Activated CD8-positive, alpha-beta memory T cell treated with anti-CD3 and anti-CD28 coated beads for 1 hour (primary cell): Measurements from ENCODE around the gene EIF2S1.
"Not testable (repeated sequence)": the region's sequence is repeated elsewhere in the genome, so short reads cannot be mapped to it uniquely, and the experiment has no call there.

Source experiments
- DNase-seq, 2 donors: peaks; one replicate each; pipeline ENCODE4 v3.0.0-alpha.2; 2020; ENCODE audit warnings: low read depth in 1 of 2; ENCODE audit errors: extremely low read depth in 1 of 2

EIF2S1 gene

DNA sequence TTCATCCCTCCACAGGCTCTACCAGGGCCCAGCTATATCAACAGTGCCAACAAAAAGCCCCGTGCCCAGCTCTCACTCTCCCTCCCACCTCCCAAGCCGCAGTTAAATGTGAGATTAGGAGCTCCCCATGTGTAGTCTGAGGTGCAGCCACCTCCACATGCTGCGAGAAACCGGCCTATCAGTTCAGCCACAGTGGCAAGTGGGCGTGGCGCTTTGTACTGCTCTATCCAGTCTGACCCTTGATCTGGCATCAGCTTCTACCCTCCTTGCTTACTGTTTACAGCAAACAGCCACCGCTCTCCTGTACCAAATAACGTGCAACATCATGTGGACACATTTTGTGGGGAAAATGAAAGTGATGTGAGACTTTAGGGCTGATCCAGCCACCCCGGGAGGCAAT is 50.2 kb downstream of the EIF2S1 start:
- DNase-seq: no peak

- no peak for DNase-seq
Measured at GRCh38 chr14:67411370-67411769, 51.2 kb downstream of the EIF2S1 start.

DNA sequence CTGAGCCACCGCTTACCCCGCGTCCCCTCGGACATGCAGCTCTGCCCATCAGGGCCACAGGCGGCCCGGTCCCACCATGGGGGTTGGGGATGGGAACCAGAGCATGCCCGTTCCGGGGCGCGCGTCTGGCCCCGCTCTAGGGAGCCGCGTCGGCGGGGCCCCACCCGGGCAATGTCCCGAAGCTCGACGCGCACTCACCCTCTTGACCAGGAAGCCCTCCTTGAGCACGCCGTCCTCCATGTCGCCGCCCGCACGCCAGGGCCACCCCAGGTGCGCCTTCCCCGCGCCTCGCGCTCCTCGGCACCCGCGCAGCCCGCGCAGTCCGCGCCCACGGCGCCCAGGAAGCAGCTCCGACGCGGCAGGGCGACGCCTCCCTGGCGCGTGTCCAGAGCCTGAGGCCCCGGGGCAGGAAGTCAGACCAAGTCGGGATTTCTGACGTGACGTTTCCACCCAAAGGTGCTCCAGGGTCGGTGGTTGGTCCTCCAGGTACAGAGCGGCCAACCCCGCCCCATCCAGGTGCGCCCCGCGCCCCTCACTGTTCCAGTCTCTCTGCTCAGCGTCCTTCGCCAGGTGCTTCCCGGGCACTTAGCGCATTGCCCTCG is 51.8 kb downstream of the EIF2S1 start, which contains the start of gene PLEK2:
TSS of gene PLEK2 (minus strand) at position 346 of the 602 bp plus-strand sequence. CDS start at position 240, 106 bp downstream.
- no peak for DNase-seq

DNA sequence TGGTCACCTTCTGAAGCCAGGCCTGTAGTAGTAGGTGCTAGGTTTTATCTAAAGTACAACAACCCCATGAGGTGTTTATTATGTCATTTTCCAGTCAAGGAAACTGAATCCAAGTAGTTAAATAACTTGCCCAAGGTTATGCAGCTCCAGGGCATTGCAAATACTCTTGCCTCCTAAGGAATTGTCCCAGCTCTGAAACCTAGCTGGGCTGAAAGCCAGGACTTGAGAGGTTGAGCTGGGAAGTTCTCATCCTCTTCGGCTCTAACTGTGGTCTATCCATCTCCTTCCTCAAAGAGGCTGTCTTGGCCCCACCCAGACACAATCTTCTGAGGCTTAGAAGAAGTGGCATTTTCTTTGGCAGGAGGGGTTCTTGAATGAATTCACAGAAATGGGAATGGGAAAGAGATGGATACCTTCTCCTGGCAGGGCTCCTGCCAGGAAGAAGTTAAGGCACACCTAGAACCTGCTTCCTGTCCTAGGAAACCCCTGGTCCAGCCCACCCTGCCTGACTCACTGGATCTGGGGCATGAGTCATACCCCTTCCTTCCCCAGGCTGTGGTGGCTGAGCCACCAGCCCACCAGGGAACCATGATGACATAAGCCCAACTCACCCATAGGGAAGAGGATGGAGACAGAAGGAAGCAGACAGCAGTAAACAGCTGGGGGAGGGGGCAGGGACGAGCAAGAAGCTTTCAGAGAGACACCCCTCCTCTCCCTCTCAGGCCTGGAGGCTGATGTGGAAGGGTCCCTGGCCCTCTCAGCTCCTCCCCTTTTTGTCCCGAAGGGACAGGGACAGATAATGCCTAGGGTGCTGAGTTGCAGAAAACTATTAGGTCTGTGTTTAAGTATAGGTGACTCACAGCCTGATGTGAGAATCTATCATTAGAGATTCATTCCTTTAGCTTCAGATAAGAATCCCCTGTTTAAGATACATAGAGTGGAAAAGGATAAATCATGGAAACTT is 54.0 kb downstream of the EIF2S1 start:
- no peak for DNase-seq

DNA sequence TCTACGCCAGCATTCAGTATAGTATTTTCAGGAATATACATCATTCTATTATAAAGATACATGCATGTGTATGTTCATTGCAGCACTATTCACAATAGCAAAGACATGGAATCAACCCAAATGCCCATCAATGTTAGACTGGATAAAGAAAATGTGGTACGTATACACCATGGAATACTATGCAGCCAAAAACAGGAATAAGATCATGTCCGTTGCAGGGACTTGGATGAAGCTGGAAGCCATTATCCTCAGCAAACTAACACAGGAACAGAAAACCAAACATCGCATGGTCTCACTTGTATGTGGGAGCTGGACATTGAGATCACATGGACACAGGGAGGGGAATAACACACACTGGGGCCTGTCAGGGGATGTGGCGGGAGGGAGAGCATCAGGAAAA is 55.5 kb downstream of the EIF2S1 start:
- not testable (repeated sequence) for DNase-seq

- DNase-seq: no peak
Measured at GRCh38 chr14:67416085-67416484, 56.0 kb downstream of the EIF2S1 start.

- no peak for DNase-seq
Measured at GRCh38 chr14:67416810-67417209, 56.7 kb downstream of the EIF2S1 start.

- DNase-seq: no peak
Measured at GRCh38 chr14:67417633-67418032, 57.5 kb downstream of the EIF2S1 start.

GRCh38 chr14:67418401-67419191 is 58.5 kb downstream of the EIF2S1 start:
- no peak for DNase-seq

- no peak for DNase-seq
Measured at GRCh38 chr14:67420102-67420739, 60.1 kb downstream of the EIF2S1 start.

- DNase-seq: no peak
Measured at GRCh38 chr14:67421356-67422224, 61.5 kb downstream of the EIF2S1 start.

DNA sequence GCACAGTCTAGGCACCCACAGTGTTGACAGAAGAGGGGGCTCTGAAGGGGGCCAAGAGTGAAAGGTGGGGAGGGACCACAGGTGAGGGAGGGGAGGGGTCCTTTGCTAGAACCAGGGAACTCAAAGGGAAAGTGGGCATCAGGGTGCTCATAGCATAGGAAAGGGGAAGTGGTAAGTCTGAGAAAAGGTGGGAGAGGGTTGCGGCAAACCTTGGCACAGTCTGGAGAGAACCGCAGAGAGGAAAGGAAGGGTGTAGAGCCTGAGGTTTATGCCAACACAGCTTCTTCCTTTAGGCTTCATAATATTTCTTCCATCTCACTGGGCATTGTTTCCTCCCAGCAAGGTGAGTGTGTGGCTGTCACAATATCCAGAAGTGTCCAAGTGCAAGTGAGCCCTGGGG is 63.3 kb downstream of the EIF2S1 start:
- no peak for DNase-seq

GRCh38 chr14:67424539-67424938 is 64.4 kb downstream of the EIF2S1 start:
- no peak for DNase-seq

DNA sequence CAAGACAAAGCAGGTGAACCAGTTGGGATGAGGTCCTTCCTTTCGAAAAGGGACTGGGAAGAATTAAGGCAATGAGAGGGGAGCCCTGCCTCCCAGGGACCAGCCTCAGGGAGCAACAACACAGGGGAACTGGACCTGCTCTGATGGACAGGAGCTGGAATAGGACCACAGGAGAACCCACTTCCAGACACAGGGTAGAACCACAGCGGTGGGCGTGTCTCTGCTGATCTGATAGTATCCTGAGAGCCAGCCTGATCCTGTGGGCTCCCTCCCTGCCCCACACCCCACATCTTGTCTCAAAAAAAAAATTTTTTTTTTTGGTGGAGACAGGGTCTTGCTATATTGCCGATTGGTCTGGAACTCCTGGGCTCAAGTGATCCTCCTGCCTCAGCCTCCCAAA is 65.5 kb downstream of the EIF2S1 start:
- DNase-seq: no peak

- no peak for DNase-seq
Measured at GRCh38 chr14:67426161-67426560, 66.0 kb downstream of the EIF2S1 start.

GRCh38 chr14:67426983-67427606 is 67.0 kb downstream of the EIF2S1 start:
- peak; percentile 30 to 54 for DNase-seq

GRCh38 chr14:67428501-67429031 is 68.4 kb downstream of the EIF2S1 start:
- no peak for DNase-seq

DNA sequence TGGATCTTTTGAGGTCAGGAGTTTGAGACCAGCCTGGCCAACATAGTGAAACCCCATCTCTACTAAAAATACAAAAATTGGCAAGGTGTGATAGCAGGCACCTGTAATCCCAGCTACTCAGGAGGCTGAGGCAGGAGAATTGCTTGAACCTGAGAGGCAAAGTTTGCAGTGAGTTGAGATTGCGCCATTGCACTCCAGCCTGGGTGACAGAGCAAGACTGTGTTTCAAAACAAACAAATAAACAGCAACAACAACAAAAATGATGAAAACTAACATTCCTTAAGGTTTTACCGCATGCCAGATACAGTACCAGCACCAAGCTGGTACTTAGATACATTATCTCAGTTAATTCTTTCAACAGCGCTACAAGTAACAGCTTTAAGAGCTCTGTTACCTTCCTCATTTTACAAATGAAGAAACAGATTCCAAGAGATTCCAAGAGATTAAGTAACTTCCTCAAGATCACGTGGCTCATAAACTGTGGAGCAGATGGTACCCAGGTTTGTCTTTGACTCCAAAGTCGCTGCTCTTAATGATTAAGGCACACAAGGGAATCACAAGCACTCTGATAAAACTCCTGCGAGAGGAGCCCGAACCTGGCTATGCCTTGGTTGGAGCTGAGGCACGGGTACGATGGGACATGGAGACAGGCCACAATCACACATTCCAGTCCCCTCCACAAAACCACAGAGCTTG is 69.5 kb downstream of the EIF2S1 start:
- DNase-seq: no peak
